Rectal smooth muscle tissue (tissue), 1 donor: ENCODE data around the gene CYSLTR1.
"Not testable (repeated sequence)": the region's sequence is repeated elsewhere in the genome, so short reads cannot be mapped to it uniquely, and the experiment has no call there.

Experiments used
- H3K27ac ChIP-seq: one replicate; pipeline ENCODE4 v1.7.0; 2013; ENCODE audit warnings: low read depth, low read length, inconsistent platforms
- H3K27me3 ChIP-seq: one replicate; pipeline ENCODE4 v1.7.0; 2013; ENCODE audit warnings: low read length; ENCODE audit not compliant: control insufficient read depth, insufficient read depth
- H3K36me3 ChIP-seq: one replicate; pipeline ENCODE4 v1.7.0; 2013; ENCODE audit warnings: low read length; ENCODE audit not compliant: control insufficient read depth, insufficient read depth
- H3K4me1 ChIP-seq: one replicate; pipeline ENCODE4 v1.7.0; 2013; ENCODE audit warnings: low read length; ENCODE audit not compliant: control insufficient read depth, insufficient read depth
- H3K4me3 ChIP-seq: one replicate; pipeline ENCODE4 v1.7.0; 2013; ENCODE audit warnings: low read length
- H3K9ac ChIP-seq: one replicate; pipeline ENCODE4 v1.7.0; 2013; ENCODE audit warnings: low read length

Gene CYSLTR1

GRCh38 chrX:78321809-78322208 lies 5.6 kb downstream of the CYSLTR1 start:
- Histone ChIP-seq H3K36me3 (no peaks in the 10 kb centered on the region), H3K4me3 (no peak overlapping the region), H3K9ac (no peak overlapping the region), H3K27me3 (no peaks in the 10 kb centered on the region), H3K27ac (no peak overlapping the region), H3K4me1 (no peaks in the 10 kb centered on the region)

- no peak overlapping the region for H3K27ac ChIP-seq
- H3K4me3 ChIP-seq: no peak overlapping the region
- no peaks in the 10 kb centered on the region for H3K4me1 ChIP-seq
- no peak overlapping the region for H3K9ac ChIP-seq
- H3K36me3 ChIP-seq: no peaks in the 10 kb centered on the region
- H3K27me3 ChIP-seq: no peaks in the 10 kb centered on the region
These were observed 11.1 kb downstream of the CYSLTR1 start for GRCh38 chrX:78316265-78316664.

- Histone ChIP-seq H3K4me3 (no peak overlapping the region), H3K27me3 (no peaks in the 10 kb centered on the region)
These were observed 11.7 kb downstream of the CYSLTR1 start for GRCh38 chrX:78315745-78316144.

GRCh38 chrX:78314561-78314960 lies 12.8 kb downstream of the CYSLTR1 start:
- H3K4me3 ChIP-seq: no peak overlapping the region
- no peaks in the 10 kb centered on the region for H3K36me3 ChIP-seq
- H3K27me3 ChIP-seq: no peaks in the 10 kb centered on the region
- H3K9ac ChIP-seq: no peak overlapping the region
- no peaks in the 10 kb centered on the region for H3K4me1 ChIP-seq
- no peak overlapping the region for H3K27ac ChIP-seq

More at GRCh38 chrX:78315745-78316144, 11.7 kb downstream of the CYSLTR1 start:
- Histone ChIP-seq H3K27ac (no peak overlapping the region), H3K4me1 (no peaks in the 10 kb centered on the region), H3K36me3 (no peaks in the 10 kb centered on the region), H3K9ac (no peak overlapping the region)

- Histone ChIP-seq H3K4me3 (no peak overlapping the region), H3K27ac (no peak overlapping the region)
These were observed 13.9 kb downstream of the CYSLTR1 start for GRCh38 chrX:78313526-78313925.

GRCh38 chrX:78307665-78308064 lies 19.7 kb downstream of the CYSLTR1 start:
- no peaks in the 10 kb centered on the region for H3K27me3 ChIP-seq

More at GRCh38 chrX:78313526-78313925, 13.9 kb downstream of the CYSLTR1 start:
- no peaks in the 10 kb centered on the region for H3K36me3 ChIP-seq
- no peaks in the 10 kb centered on the region for H3K4me1 ChIP-seq
- no peak overlapping the region for H3K9ac ChIP-seq
- H3K27me3 ChIP-seq: no peaks in the 10 kb centered on the region

GRCh38 chrX:78303086-78303485 lies 24.3 kb downstream of the CYSLTR1 start:
- Histone ChIP-seq H3K4me3 (no peak overlapping the region), H3K9ac (no peak overlapping the region), H3K27me3 (no peaks in the 10 kb centered on the region), H3K4me1 (no peaks in the 10 kb centered on the region), H3K36me3 (no peaks in the 10 kb centered on the region), H3K27ac (no peak overlapping the region)

More at GRCh38 chrX:78307665-78308064, 19.7 kb downstream of the CYSLTR1 start:
- Histone ChIP-seq H3K36me3 (no peaks in the 10 kb centered on the region), H3K27ac (no peak overlapping the region), H3K4me1 (no peaks in the 10 kb centered on the region), H3K9ac (no peak overlapping the region), H3K4me3 (no peak overlapping the region)

- H3K36me3 ChIP-seq, H3K9ac ChIP-seq, H3K4me1 ChIP-seq, H3K27ac ChIP-seq, H3K4me3 ChIP-seq, H3K27me3 ChIP-seq: not testable (repeated sequence)
These were observed 26.5 kb downstream of the CYSLTR1 start for GRCh38 chrX:78300933-78301332.

GRCh38 chrX:78283511-78283910 lies 43.9 kb downstream of the CYSLTR1 start:
- Histone ChIP-seq H3K4me1 (no peaks in the 10 kb centered on the region), H3K27me3 (no peaks in the 10 kb centered on the region), H3K9ac (no peak overlapping the region), H3K27ac (no peak overlapping the region), H3K4me3 (no peak overlapping the region), H3K36me3 (no peaks in the 10 kb centered on the region)

- Histone ChIP-seq H3K4me3 (no peak overlapping the region), H3K27me3 (peaks cover 2% of the 10 kb centered on the region), H3K27ac (no peak overlapping the region), H3K9ac (no peak overlapping the region), H3K36me3 (no peaks in the 10 kb centered on the region), H3K4me1 (no peaks in the 10 kb centered on the region)
These were observed 90.3 kb downstream of the CYSLTR1 start for GRCh38 chrX:78237127-78237526.

GRCh38 chrX:78226047-78226446 lies 101.4 kb downstream of the CYSLTR1 start:
- not testable (repeated sequence) for H3K4me1 ChIP-seq, H3K9ac ChIP-seq, H3K4me3 ChIP-seq, H3K27me3 ChIP-seq, H3K36me3 ChIP-seq, H3K27ac ChIP-seq
